Right lung (tissue), 5 donors: ENCODE results near the gene CNR2. TPM values are rescaled to one million over a fixed set of nuclear protein-coding genes. Genes with fewer than 3 reads are reported as not detected.
"Not testable (repeated sequence)": the region's sequence is repeated elsewhere in the genome, so short reads cannot be mapped to it uniquely, and the experiment has no call there.

ENCODE experiments used
- DNase-seq, 2 donors: peaks; one replicate each; pipeline ENCODE4 v3.0.0-alpha.2; 2013
- polyA plus RNA-seq, 5 donors: library from polyadenylated mRNA; unstranded; fragments of 120-200 nt; gene quantifications; one replicate each; pipeline versions ENCODE4 v1.2.1 to v1.2.3, GENCODE V29; 2013; ENCODE audit warnings: inconsistent platforms in 1 of 5, low replicate concordance in 1 of 5; ENCODE audit not compliant: insufficient read length in 5 of 5, insufficient read depth in 1 of 5

CNR2 gene
- polyA plus RNA-seq, 5 donors, result 0.05 to 0.18 (median 0.14) TPM

- DNase-seq, result no peak
Measured at GRCh38 chr1:23885222-23885621, 27.9 kb downstream of the CNR2 start.

GRCh38 chr1:23882746-23883145, 30.4 kb downstream of the CNR2 start:
- DNase-seq, result no peak

- DNase-seq, result no peak
Measured at GRCh38 chr1:23879809-23880208, 33.4 kb downstream of the CNR2 start.

- DNase-seq, result no peak
Measured at GRCh38 chr1:23878668-23879067, 34.5 kb downstream of the CNR2 start.

- DNase-seq, result no peak
Measured at GRCh38 chr1:23875382-23875781, 37.8 kb downstream of the CNR2 start.

- no peak for DNase-seq
Measured at GRCh38 chr1:23872421-23872820, 40.7 kb downstream of the CNR2 start.

- no peak for DNase-seq
Measured at GRCh38 chr1:23869051-23869450, 44.1 kb downstream of the CNR2 start.

GRCh38 chr1:23868557-23869016, 44.6 kb downstream of the CNR2 start:
- DNase-seq, result no peak

GRCh38 chr1:23867895-23868556, 45.1 kb downstream of the CNR2 start, which contains the start of gene FUCA1:
Gene FUCA1, minus strand, starts transcription at chr1:23868290. Its CDS starts 4 bp downstream, at chr1:23868286.
- DNase-seq, result peak; percentile 93

GRCh38 chr1:23867542-23867894, 45.6 kb downstream of the CNR2 start:
- DNase-seq, result no peak

- peak in 1 of 2 donors; percentile 9 for DNase-seq
Measured at GRCh38 chr1:23865543-23865930, 47.6 kb downstream of the CNR2 start.

GRCh38 chr1:23864801-23865542, 48.2 kb downstream of the CNR2 start:
- no peak for DNase-seq

- DNase-seq, result no peak
Measured at GRCh38 chr1:23862640-23863039, 50.5 kb downstream of the CNR2 start.

- no peak for DNase-seq
Measured at GRCh38 chr1:23854568-23854967, 58.6 kb downstream of the CNR2 start.

- not testable (repeated sequence) for DNase-seq
Measured at GRCh38 chr1:23853124-23853523, 60.0 kb downstream of the CNR2 start.

GRCh38 chr1:23851406-23851805, 61.8 kb downstream of the CNR2 start:
- not testable (repeated sequence) for DNase-seq

- no peak for DNase-seq
Measured at GRCh38 chr1:23848673-23849616, 64.2 kb downstream of the CNR2 start.

GRCh38 chr1:23847482-23848095, 65.6 kb downstream of the CNR2 start:
- not testable (repeated sequence) for DNase-seq

- no peak for DNase-seq
Measured at GRCh38 chr1:23845163-23845562, 68.0 kb downstream of the CNR2 start.

- no peak for DNase-seq
Measured at GRCh38 chr1:23843644-23844043, 69.5 kb downstream of the CNR2 start.

GRCh38 chr1:23838401-23838866, 74.7 kb downstream of the CNR2 start:
- DNase-seq, result peak; percentile 49 to 60

GRCh38 chr1:23837908-23838307, 75.3 kb downstream of the CNR2 start:
- DNase-seq, result peak in 1 of 2 donors; percentile 3
